Measurements from ENCODE around the gene TMPRSS5. TPM values are rescaled to one million over a fixed set of nuclear protein-coding genes. Genes with fewer than 3 reads are reported as not detected.

TMPRSS5 gene
- total RNA-seq, result 0.32 TPM in 1 of 2 replicates, not detected in the other

DNA sequence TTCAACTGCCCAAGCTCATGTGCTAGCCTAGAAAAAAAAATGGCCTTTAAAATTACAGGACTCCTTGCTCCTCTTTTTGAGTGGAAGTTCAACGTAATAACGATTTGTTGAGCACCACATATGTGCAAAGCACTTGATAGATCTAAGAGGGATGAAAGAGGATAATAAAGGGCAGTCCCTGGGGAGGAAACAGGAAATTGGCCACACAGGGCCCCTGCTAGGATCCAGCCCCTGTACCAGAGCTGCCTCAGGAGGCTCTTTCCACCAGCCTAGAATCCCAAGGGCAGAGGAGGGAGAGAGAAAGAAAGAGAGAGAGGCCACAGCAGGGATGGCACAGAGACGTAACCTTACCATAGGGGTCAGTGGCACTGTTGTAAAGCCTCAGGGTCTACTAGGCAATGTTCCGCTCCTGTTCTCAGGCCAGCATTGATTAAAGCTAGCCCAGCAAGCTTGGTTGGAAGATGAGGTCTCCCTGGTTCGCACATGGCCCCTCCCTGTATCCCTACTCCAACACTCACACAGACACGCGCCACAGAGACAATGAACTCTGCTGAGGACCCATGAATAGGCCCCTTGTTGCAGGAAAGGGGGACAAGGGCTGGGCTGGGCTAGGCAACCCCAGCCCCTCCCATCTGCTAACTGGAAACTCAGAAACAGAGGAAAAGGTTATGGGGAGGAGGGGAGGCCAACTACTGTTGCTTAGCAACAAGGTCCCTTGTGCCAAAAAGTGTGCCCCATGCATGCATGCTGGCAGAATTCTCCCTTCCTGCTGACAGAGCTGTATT is at the start of gene TMPRSS5:
Gene TMPRSS5 (minus strand): TSS at position 438 of the 785 bp plus-strand sequence. CDS start 84 bp downstream, at position 354.

Other genes with a start within 250 kb of the TMPRSS5 start
- 0.32 and 0.52 TPM in 2 replicates for gene DRD2, start 230.9 kb downstream of the TMPRSS5 start, total RNA-seq
- 11.9 and 17.6 TPM in 2 replicates for gene ZW10, start 67.4 kb upstream of the TMPRSS5 start, total RNA-seq
- not detected in 2 replicates for gene CLDN25, start 73.5 kb upstream of the TMPRSS5 start, total RNA-seq
- 20.6 and 23.6 TPM in 2 replicates for gene USP28, start 169.3 kb upstream of the TMPRSS5 start, total RNA-seq
- not detected in 2 replicates for gene HTR3B, start 198.5 kb upstream of the TMPRSS5 start, total RNA-seq

Data from epithelial cell of alveolus of lung (primary cell).